ENCODE data around the gene KCNMA1. TPM values are rescaled to one million over a fixed set of nuclear protein-coding genes. Genes with fewer than 3 reads are reported as not detected.

The KCNMA1 gene
- total RNA-seq, 4 donors from 2014 or later = 146 to 300 (median 265) TPM

DNA sequence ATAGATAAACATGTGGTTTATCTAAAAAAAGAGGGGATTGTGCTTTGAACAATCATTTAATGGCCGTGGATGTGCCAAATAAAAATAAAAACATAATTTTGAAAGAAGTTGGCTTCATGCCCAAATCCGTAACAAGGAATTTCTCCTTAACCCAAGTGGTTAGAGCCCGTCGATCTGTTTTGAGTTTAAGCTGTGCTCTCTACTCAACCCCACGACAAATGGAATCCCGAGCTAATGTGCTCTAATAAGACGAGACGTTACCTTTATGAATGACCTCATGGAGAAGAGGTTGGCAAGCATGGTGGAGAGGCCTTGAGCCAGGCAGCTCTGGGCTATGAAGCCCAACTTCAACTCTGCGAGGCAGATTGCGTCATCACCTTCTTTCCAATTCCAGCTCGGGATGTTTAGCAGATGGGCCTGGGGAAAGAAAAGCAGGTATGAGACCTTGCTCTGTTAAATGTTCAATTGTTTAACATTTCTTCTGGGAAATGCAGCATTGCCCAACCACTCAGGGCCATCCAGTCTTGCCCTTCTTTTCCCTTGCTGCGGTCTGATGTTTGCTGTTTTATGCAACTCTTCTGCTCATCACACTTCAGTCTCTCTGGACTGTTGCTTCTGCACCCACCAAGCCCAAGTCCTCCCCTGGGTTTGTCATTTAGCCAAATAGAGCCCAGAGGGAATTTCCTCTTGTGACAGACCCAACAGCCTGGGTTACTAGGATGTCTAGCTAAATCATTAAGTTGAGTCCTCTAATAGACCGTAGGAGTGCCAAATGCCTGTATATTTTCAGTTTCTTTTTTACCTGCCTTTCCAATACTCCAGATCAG lies 564.6 kb downstream of the KCNMA1 start:
- Histone ChIP-seq H3K9me3 (no peaks in the 10 kb centered on the region), H3K36me3 (peaks cover 0 to 37% (median 14%) of the 10 kb centered on the region in 4 donors), H3K4me1 (peaks cover 0 to 59% (median 39%) of the 10 kb centered on the region in 4 donors), H3K27me3 (no peaks in the 10 kb centered on the region), H3K4me3 (no peak overlapping the region), H3K27ac (replicated peaks in 1 of 4) (peak overlapping the region; percentile 16 to 62 (median 51))
- TF ChIP-seq POLR2AphosphoS5 (IDR thresholded peaks at IDR 0.05) = peak; percentile 51 to 66
- no peak for TF ChIP-seq EP300 (IDR thresholded peaks at IDR 0.05)
- TF ChIP-seq CTCF (IDR thresholded peaks at IDR 0.05) = no peak
- TF ChIP-seq POLR2A (IDR thresholded peaks at IDR 0.05; ENCODE audit: low read depth) = no peak
- intact Hi-C loops (cut with DNase I) = no loop called here
- DNase-seq (ENCODE audit: extremely low spot score) = peak; percentile 92
- 69% methylated on average over 13 of the region's 13 CpGs for WGBS

DNA sequence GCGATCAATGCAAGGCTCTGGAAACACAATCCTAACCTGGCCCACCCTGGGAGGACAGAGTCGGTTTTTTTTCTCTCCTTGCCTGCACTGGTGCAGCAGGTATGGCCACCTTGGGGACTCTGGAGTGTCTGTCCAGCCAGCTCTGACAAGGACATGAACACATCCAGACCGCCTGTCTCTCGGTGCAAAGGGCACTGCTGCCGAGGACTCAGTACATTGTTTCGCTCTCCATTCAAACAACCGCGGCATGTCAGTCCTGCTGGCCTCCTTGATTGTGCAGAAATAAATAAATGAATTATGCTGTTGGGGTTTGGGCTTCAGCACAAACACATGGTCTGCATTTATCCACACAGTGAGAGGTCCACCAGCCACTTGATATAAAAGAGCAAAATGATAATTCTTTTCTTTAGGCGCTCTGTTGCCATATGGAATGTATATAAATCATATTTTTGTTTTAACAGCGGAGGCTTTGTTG lies 565.2 kb downstream of the KCNMA1 start:
- H3K27me3 ChIP-seq = no peaks in the 10 kb centered on the region
- no peak for TF ChIP-seq CTCF (IDR thresholded peaks at IDR 0.05)
- no peak for TF ChIP-seq POLR2AphosphoS5 (IDR thresholded peaks at IDR 0.05)
- no peak for TF ChIP-seq EP300 (IDR thresholded peaks at IDR 0.05)
- no peak for TF ChIP-seq POLR2A (IDR thresholded peaks at IDR 0.05; ENCODE audit: low read depth)
- intact Hi-C loops (cut with DNase I) = no loop called here
- H3K4me3 ChIP-seq = no peak overlapping the region
- DNase-seq (ENCODE audit: extremely low spot score) = peak; percentile 10
- H3K36me3 ChIP-seq = peaks cover 0 to 36% (median 11%) of the 10 kb centered on the region in 4 donors
- H3K4me1 ChIP-seq = peaks cover 0 to 54% (median 39%) of the 10 kb centered on the region in 4 donors
- peak overlapping the region in 3 of 4 donors; percentile 16 to 56 (median 46) for H3K27ac ChIP-seq (replicated peaks in 1 of 4)
- 82% methylated on average over 10 of the region's 10 CpGs for WGBS
- H3K9me3 ChIP-seq = no peaks in the 10 kb centered on the region

DNA sequence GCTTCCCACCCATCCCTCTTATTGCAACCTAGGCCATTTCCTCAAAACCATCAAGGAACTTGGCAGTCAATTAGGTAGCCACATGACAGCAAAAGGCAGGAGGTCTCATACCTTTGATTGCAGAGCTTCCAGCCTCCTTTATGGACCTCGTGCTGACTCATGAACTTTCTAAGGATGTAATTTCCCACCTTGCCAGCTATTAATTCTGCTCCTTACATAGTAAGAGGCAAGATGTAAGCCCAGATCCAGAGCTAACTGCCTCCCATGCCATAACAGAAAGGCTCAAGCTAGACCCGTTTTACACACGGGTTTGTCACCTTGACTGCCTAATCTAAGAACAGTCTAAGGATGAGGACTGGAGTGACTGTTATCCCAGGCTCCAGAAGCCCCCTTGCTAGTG lies 565.7 kb downstream of the KCNMA1 start:
- Histone ChIP-seq H3K36me3 (peaks cover 0 to 40% (median 11%) of the 10 kb centered on the region in 4 donors), H3K9me3 (no peaks in the 10 kb centered on the region), H3K4me1 (peaks cover 0 to 52% (median 39%) of the 10 kb centered on the region in 4 donors), H3K27me3 (no peaks in the 10 kb centered on the region), H3K4me3 (no peak overlapping the region), H3K27ac (replicated peaks in 1 of 4) (peak overlapping the region in 3 of 4 donors; percentile 16 to 48 (median 46))
- intact Hi-C loops (cut with DNase I) = no loop called here
- TF ChIP-seq POLR2AphosphoS5 (IDR thresholded peaks at IDR 0.05) (no peak), EP300 (IDR thresholded peaks at IDR 0.05) (no peak), CTCF (IDR thresholded peaks at IDR 0.05) (no peak), POLR2A (IDR thresholded peaks at IDR 0.05; ENCODE audit: low read depth) (no peak)
- DNase-seq (ENCODE audit: extremely low spot score) = peak; percentile 82
- 89% methylated on average over 3 of the region's 3 CpGs for WGBS

- no peaks in the 10 kb centered on the region for H3K27me3 ChIP-seq
- H3K27ac ChIP-seq (replicated peaks in 1 of 4) = peak overlapping the region; percentile 10 to 48 (median 34)
- peaks cover 0 to 35% (median 10%) of the 10 kb centered on the region in 4 donors for H3K36me3 ChIP-seq
- 85% methylated on average over 4 of the region's 4 CpGs for WGBS
- no peak overlapping the region for H3K4me3 ChIP-seq
- DNase-seq (ENCODE audit: extremely low spot score) = peak; percentile 92
- peak in 1 of 2 donors; percentile 10 for TF ChIP-seq POLR2AphosphoS5 (IDR thresholded peaks at IDR 0.05)
- TF ChIP-seq EP300 (IDR thresholded peaks at IDR 0.05) = no peak
- H3K9me3 ChIP-seq = no peaks in the 10 kb centered on the region
- peaks cover 0 to 48% (median 39%) of the 10 kb centered on the region in 4 donors for H3K4me1 ChIP-seq
- intact Hi-C loops (cut with DNase I) = no loop called here
Measured at GRCh38 chr10:77071001-77071511, 566.6 kb downstream of the KCNMA1 start.

GRCh38 chr10:77070346-77070745 lies 567.3 kb downstream of the KCNMA1 start:
- H3K27me3 ChIP-seq = no peaks in the 10 kb centered on the region
- peaks cover 0 to 41% (median 33%) of the 10 kb centered on the region in 4 donors for H3K4me1 ChIP-seq
- peak overlapping the region in 3 of 4 donors; percentile 22 to 48 (median 25) for H3K27ac ChIP-seq (replicated peaks in 1 of 4)

More at GRCh38 chr10:77070346-77070745, 567.3 kb downstream of the KCNMA1 start:
- no peak for TF ChIP-seq EP300 (IDR thresholded peaks at IDR 0.05)
- TF ChIP-seq POLR2A (IDR thresholded peaks at IDR 0.05; ENCODE audit: low read depth) = no peak
- TF ChIP-seq CTCF (IDR thresholded peaks at IDR 0.05) = no peak
- TF ChIP-seq POLR2AphosphoS5 (IDR thresholded peaks at IDR 0.05) = no peak
- WGBS = 88% methylated on average over 5 of the region's 5 CpGs
- no peak overlapping the region for H3K4me3 ChIP-seq
- DNase-seq (ENCODE audit: extremely low spot score) = peak; percentile 60
- no peaks in the 10 kb centered on the region for H3K9me3 ChIP-seq
- intact Hi-C loops (cut with DNase I) = no loop called here
- peaks cover 0 to 36% (median 10%) of the 10 kb centered on the region in 4 donors for H3K36me3 ChIP-seq
